Keratinocyte (primary cell): ENCODE data around the gene DOK6. TPM values are rescaled to one million over a fixed set of nuclear protein-coding genes. Genes with fewer than 3 reads are reported as not detected.

Experiments used
- DNase-seq: peaks from one replicate; pipeline ENCODE4 v3.0.0-alpha.2; 2011; ENCODE audit warnings: low read depth, missing footprints, low spot score
- FAIRE-seq: peaks from 2 replicates; lab custom pipeline; 2011; peaks lifted over from hg19 to GRCh38; lab: Jason Lieb, UNC
- H2AFZ ChIP-seq: 2 replicates; pipeline ENCODE4 v1.6.0; 2012; ENCODE audit warnings: low read length, control low read depth, inconsistent platforms; ENCODE audit not compliant: control insufficient read depth
- H3K27ac ChIP-seq: 2 replicates; pipeline ENCODE4 v1.5.1; 2011; ENCODE audit warnings: low read length; ENCODE audit not compliant: control insufficient read depth, insufficient read depth
- H3K27me3 ChIP-seq: 3 replicates; pipeline ENCODE4 v1.6.0; 2011; ENCODE audit warnings: low read length; ENCODE audit not compliant: control insufficient read depth, insufficient read depth; ENCODE audit errors: extremely low read depth
- H3K36me3 ChIP-seq, 2 experiments: 2 replicates in 1 of 2; 3 replicates in 1 of 2; pipeline ENCODE4 v1.5.1; 2011; ENCODE audit warnings: low read length in 2 of 2, mild to moderate bottlenecking in 1 of 2; ENCODE audit not compliant: control insufficient read depth in 2 of 2, insufficient read depth in 2 of 2; ENCODE audit errors: extremely low read depth in 1 of 2
- H3K4me1 ChIP-seq: 3 replicates; pipeline ENCODE4 v1.5.1; 2011; ENCODE audit warnings: low read length; ENCODE audit not compliant: control insufficient read depth, insufficient read depth; ENCODE audit errors: extremely low read depth
- H3K4me2 ChIP-seq: 3 replicates; pipeline ENCODE4 v1.6.0; 2011; ENCODE audit warnings: low read depth, low read length; ENCODE audit not compliant: control insufficient read depth, insufficient read depth; ENCODE audit errors: extremely low read depth
- H3K4me3 ChIP-seq, 3 experiments: fragments of 200-600 bp in 1 of 3; sonication (generic) in 1 of 3; 2 replicates in 2 of 3; 3 replicates in 1 of 3; pipeline ENCODE4 v1.5.1; 2011 to 2016; ENCODE audit warnings: low read length in 3 of 3, mild to moderate bottlenecking in 3 of 3, control low read depth in 2 of 3, inconsistent platforms in 1 of 3, low read depth in 1 of 3, mixed read lengths in 1 of 3, mixed run types in 1 of 3, moderate library complexity in 1 of 3; ENCODE audit not compliant: control insufficient read depth in 2 of 3, insufficient read depth in 2 of 3; ENCODE audit errors: extremely low read depth in 1 of 3
- H3K79me2 ChIP-seq: 2 replicates; pipeline ENCODE4 v1.6.0; 2012; ENCODE audit warnings: low read length; ENCODE audit not compliant: control insufficient read depth, insufficient read depth
- H3K9ac ChIP-seq: 3 replicates; pipeline ENCODE4 v1.6.0; 2011; ENCODE audit warnings: low read length; ENCODE audit not compliant: control insufficient read depth, insufficient read depth; ENCODE audit errors: extremely low read depth
- H3K9me1 ChIP-seq: 3 replicates; pipeline ENCODE4 v1.6.0; 2011; ENCODE audit warnings: low read length; ENCODE audit not compliant: control insufficient read depth, insufficient read depth; ENCODE audit errors: extremely low read depth
- H3K9me3 ChIP-seq: 2 replicates; pipeline ENCODE4 v1.5.1; 2012; ENCODE audit warnings: low read depth, low read length; ENCODE audit not compliant: control insufficient read depth
- H4K20me1 ChIP-seq: 3 replicates; pipeline ENCODE4 v1.6.0; 2011; ENCODE audit warnings: low read length; ENCODE audit not compliant: control insufficient read depth, insufficient read depth; ENCODE audit errors: extremely low read depth
- CTCF ChIP-seq, 3 experiments: IDR thresholded peaks in 1 of 3; conservative IDR thresholded peaks in 1 of 3; optimal IDR thresholded peaks in 1 of 3; 2 replicates in 2 of 3; 3 replicates in 1 of 3; pipeline versions ENCODE3 to v1.5.1; 2011; ENCODE audit warnings: low read length in 3 of 3, mild to moderate bottlenecking in 3 of 3, moderate library complexity in 2 of 3, control low read depth in 1 of 3, inconsistent platforms in 1 of 3; ENCODE audit not compliant: insufficient read depth in 2 of 3; ENCODE audit errors: extremely low read depth in 1 of 3
- EZH2 ChIP-seq: IDR thresholded peaks from one replicate; pipeline ENCODE4 v1.6.1; 2012; ENCODE audit warnings: inconsistent platforms, mild to moderate bottlenecking, low read length, moderate library complexity
- dilution Hi-C: fragments of 300-500 bp; cut with MboI; formaldehyde crosslinking; loops from one replicate; pipeline ENCODE4 v1.7.0; 2020; ENCODE audit warnings: low sequenced_read_pairs; ENCODE audit not compliant: extremely low pct_ligation_motif_present
- polyA plus RNA-seq, 5 experiments: library from polyadenylated mRNA; depleted of rRNA in 3 of 5; stranded (reverse) in 3 of 5; stranded (forward) in 1 of 5; unstranded in 1 of 5; fragments of >200 nt; gene quantifications; 1 replicate in 1 of 5; 2 replicates in 3 of 5; 3 replicates in 1 of 5; pipeline versions ENCODE4 v1.2.1 to v1.2.3, GENCODE V29; 2011 to 2012; ENCODE audit warnings: missing spikeins in 2 of 5, low read depth in 1 of 5, low replicate concordance in 1 of 5

DOK6 gene
- polyA plus RNA-seq, 1 donor (not counting 4 experiments of a cell fraction or from before 2014, with no cell fraction given), result not detected

- DNase-seq, result no peak
- Histone ChIP-seq H3K27ac (no peak overlapping the region), H3K79me2 (no peaks in the 10 kb centered on the region), H3K9me1 (no peaks in the 10 kb centered on the region), H3K4me3 (no peak overlapping the region), H3K9me3 (no peaks in the 10 kb centered on the region), H3K36me3 (no peaks in the 10 kb centered on the region), H3K4me1 (no peaks in the 10 kb centered on the region), H3K27me3 (no peaks in the 10 kb centered on the region), H3K4me2 (no peak overlapping the region), H4K20me1 (no peaks in the 10 kb centered on the region), H2AFZ (no peak overlapping the region), H3K9ac (no peak overlapping the region)
- TF ChIP-seq EZH2, result no peak
- no peak for TF ChIP-seq CTCF (optimal IDR thresholded peaks at IDR 0.05 in 1 of 3, IDR thresholded peaks at IDR 0.05 in 1 of 3, conservative IDR thresholded peaks at IDR 0.05 in 1 of 3; ENCODE audit: extremely low read depth in 1 of 3, insufficient read depth in 2 of 3, low read length in 3 of 3)
- dilution Hi-C loops, result no loop called here
- no peak for FAIRE-seq
Measured at GRCh38 chr18:69408522-69408921, 7.8 kb downstream of the DOK6 start.

GRCh38 chr18:69411199-69411598, 10.5 kb downstream of the DOK6 start:
- no peak overlapping the region for H3K4me3 ChIP-seq
- DNase-seq (no peak), FAIRE-seq (no peak)
- H4K20me1 ChIP-seq, result no peaks in the 10 kb centered on the region
- TF ChIP-seq CTCF (optimal IDR thresholded peaks at IDR 0.05 in 1 of 3, IDR thresholded peaks at IDR 0.05 in 1 of 3, conservative IDR thresholded peaks at IDR 0.05 in 1 of 3; ENCODE audit: extremely low read depth in 1 of 3, insufficient read depth in 2 of 3, low read length in 3 of 3), result no peak
- no peak for TF ChIP-seq EZH2
- no peaks in the 10 kb centered on the region for H3K9me1 ChIP-seq
- no peaks in the 10 kb centered on the region for H3K36me3 ChIP-seq
- no peaks in the 10 kb centered on the region for H3K9me3 ChIP-seq
- H3K4me1 ChIP-seq, result no peaks in the 10 kb centered on the region
- dilution Hi-C loops, result no loop called here
- no peaks in the 10 kb centered on the region for H3K79me2 ChIP-seq
- no peak overlapping the region for H2AFZ ChIP-seq
- no peak overlapping the region for H3K9ac ChIP-seq
- H3K4me2 ChIP-seq, result no peak overlapping the region
- no peak overlapping the region for H3K27ac ChIP-seq
- H3K27me3 ChIP-seq, result no peaks in the 10 kb centered on the region
